ENCODE data around the gene GDF10. TPM values are rescaled to one million over a fixed set of nuclear protein-coding genes. Genes with fewer than 3 reads are reported as not detected.

The GDF10 gene
- total and polyA plus RNA-seq, 2 of the 13 experiments (the other 11 are each of a cell fraction or from before 2014, with no cell fraction given): 0.03 TPM; not detected in 1

DNA sequence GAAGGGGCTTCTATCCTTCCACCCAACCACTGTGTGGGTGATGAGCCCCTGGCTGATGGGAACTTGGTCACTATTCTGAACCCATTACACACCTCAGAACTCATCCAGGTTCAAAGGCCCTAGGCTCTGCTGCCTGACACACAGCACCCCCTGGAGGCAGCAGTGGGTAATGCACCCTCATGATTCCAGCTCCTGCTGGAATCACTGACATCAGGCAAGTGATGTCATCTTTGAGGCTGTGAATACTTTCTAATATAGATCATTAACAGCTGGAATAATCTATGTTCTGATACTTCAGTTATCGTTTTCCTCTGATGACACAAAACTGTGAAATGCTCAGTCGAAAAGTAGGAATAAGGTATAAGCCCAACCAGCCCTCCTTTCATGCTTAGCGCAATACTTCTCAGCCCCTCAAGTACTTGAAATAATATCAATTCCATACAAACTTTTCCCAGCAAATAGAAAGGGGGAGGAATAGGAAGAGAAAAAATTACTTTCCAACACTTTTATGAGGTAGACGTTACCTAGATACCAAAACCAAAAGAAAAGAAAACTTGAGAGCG lies 40.7 kb downstream of the GDF10 start:
- DNase-seq (ENCODE audit: low spot score): peak; percentile 47
- Histone ChIP-seq H3K4me3 (replicated peaks in 1 of 3; ENCODE audit: insufficient read depth in 1 of 3, low read depth in 2 of 3, low read length in 3 of 3) (no peak overlapping the region), H3K4me1 (ENCODE audit: insufficient read depth, low read length) (no peaks in the 10 kb centered on the region), H3K4me2 (ENCODE audit: low read depth, low read length) (no peak overlapping the region), H3K9me3 (ENCODE audit: low read length) (no peaks in the 10 kb centered on the region), H3K79me2 (ENCODE audit: insufficient read depth, low read length) (no peaks in the 10 kb centered on the region), H3K27ac (ENCODE audit: extremely low read length, insufficient read depth, low read length) (no peak overlapping the region), H3K9ac (ENCODE audit: insufficient read depth, low read depth, low read length) (no peak overlapping the region), H3K36me3 (replicated peaks in 1 of 2; ENCODE audit: control insufficient read depth in 1 of 2, insufficient read depth in 2 of 2, low read length in 2 of 2) (no peaks in the 10 kb centered on the region), H4K20me1 (ENCODE audit: insufficient read depth, low read length) (no peaks in the 10 kb centered on the region), H2AFZ (ENCODE audit: low read length) (no peak overlapping the region), H3K27me3 (ENCODE audit: control insufficient read depth in 1 of 2, insufficient read depth in 2 of 2, low read length in 2 of 2) (peaks cover 0 to 10% of the 10 kb centered on the region in 2 experiments; a peak in 1 of 5 replicates)
- POLR2A ChIA-PET: no interaction called here
- no peak for FAIRE-seq
- CTCF ChIA-PET (ENCODE audit: low intra/inter-chr PET ratio, low total read pairs): interaction anchor here (1.4 to 2.3 kb wide), 2 partner anchors 293 to 316 kb away, joined by 4 to 9 read pairs; no protein-coding TSS in a partner anchor
- intact Hi-C loops (cut with micrococcal nuclease; ENCODE audit: unreplicated experiment) (no loop called here), in situ Hi-C loops (cut with HindIII; ENCODE audit: extremely low pct_ligation_motif_present, low pct_unique_long_range_greater_than_20kb) (no loop called here)
- 43% methylated on average over 5 of the region's 5 CpGs for WGBS (ENCODE audit: low lambda C conversion rate)
- ATAC-seq: peak; percentile 87
- no TSS peak for BruUV-seq (replicated peaks)
- TF ChIP-seq DR1 (CRISPR knock-in tag; IDR thresholded peaks at IDR 0.05): no peak
- TF ChIP-seq ZNF577 (CRISPR knock-in tag; IDR thresholded peaks at IDR 0.05; ENCODE audit: borderline replicate concordance, low read depth): no peak
- TF ChIP-seq ETV5 (CRISPR knock-in tag; IDR thresholded peaks at IDR 0.05; ENCODE audit: borderline replicate concordance): no peak
- TF ChIP-seq BHLHE40 (IDR thresholded peaks at IDR 0.05; ENCODE audit: low read length): no peak
- no peak for TF ChIP-seq TOPORS (CRISPR knock-in tag; IDR thresholded peaks at IDR 0.05)
- TF ChIP-seq, protein P1, sequence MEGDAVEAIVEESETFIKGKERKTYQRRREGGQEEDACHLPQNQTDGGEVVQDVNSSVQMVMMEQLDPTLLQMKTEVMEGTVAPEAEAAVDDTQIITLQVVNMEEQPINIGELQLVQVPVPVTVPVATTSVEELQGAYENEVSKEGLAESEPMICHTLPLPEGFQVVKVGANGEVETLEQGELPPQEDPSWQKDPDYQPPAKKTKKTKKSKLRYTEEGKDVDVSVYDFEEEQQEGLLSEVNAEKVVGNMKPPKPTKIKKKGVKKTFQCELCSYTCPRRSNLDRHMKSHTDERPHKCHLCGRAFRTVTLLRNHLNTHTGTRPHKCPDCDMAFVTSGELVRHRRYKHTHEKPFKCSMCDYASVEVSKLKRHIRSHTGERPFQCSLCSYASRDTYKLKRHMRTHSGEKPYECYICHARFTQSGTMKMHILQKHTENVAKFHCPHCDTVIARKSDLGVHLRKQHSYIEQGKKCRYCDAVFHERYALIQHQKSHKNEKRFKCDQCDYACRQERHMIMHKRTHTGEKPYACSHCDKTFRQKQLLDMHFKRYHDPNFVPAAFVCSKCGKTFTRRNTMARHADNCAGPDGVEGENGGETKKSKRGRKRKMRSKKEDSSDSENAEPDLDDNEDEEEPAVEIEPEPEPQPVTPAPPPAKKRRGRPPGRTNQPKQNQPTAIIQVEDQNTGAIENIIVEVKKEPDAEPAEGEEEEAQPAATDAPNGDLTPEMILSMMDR (CRISPR knock-in tag; IDR thresholded peaks at IDR 0.05): peak; percentile 86
- no peak for TF ChIP-seq PCBP2 (optimal IDR thresholded peaks at IDR 0.05; ENCODE audit: low read depth, low read length, poor library complexity, severe bottlenecking)
- TF ChIP-seq TMF1 (CRISPR knock-in tag; IDR thresholded peaks at IDR 0.05; ENCODE audit: low read depth): no peak
- TF ChIP-seq HDAC2 (CRISPR knock-in tag; IDR thresholded peaks at IDR 0.05): no peak
- peak; percentile 53; the same call in 1 of the 2 replicates for TF ChIP-seq CREB1 (IDR thresholded peaks at IDR 0.05)
- TF ChIP-seq CREB1 (CRISPR knock-in tag; IDR thresholded peaks at IDR 0.05): no peak
- no peak for TF ChIP-seq AGO1 (IDR thresholded peaks at IDR 0.05; ENCODE audit: low read depth, low read length, poor library complexity, severe bottlenecking)
- no peak for TF ChIP-seq NFIC (IDR thresholded peaks at IDR 0.05; ENCODE audit: low read length)
- no peak for TF ChIP-seq DMAP1 (CRISPR knock-in tag; IDR thresholded peaks at IDR 0.05)
- TF ChIP-seq, protein P2, sequence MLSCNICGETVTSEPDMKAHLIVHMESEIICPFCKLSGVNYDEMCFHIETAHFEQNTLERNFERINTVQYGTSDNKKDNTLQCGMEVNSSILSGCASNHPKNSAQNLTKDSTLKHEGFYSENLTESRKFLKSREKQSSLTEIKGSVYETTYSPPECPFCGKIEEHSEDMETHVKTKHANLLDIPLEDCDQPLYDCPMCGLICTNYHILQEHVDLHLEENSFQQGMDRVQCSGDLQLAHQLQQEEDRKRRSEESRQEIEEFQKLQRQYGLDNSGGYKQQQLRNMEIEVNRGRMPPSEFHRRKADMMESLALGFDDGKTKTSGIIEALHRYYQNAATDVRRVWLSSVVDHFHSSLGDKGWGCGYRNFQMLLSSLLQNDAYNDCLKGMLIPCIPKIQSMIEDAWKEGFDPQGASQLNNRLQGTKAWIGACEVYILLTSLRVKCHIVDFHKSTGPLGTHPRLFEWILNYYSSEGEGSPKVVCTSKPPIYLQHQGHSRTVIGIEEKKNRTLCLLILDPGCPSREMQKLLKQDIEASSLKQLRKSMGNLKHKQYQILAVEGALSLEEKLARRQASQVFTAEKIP (CRISPR knock-in tag; IDR thresholded peaks at IDR 0.05; ENCODE audit: borderline replicate concordance): no peak
- peak; percentile 46 for TF ChIP-seq RAD21 (CRISPR knock-in tag; IDR thresholded peaks at IDR 0.05)
- TF ChIP-seq ZSCAN25 (CRISPR knock-in tag; IDR thresholded peaks at IDR 0.05): no peak
- no peak for TF ChIP-seq MTF2 (CRISPR knock-in tag; IDR thresholded peaks at IDR 0.05; ENCODE audit: borderline replicate concordance)
- no peak for TF ChIP-seq ZSCAN21 (CRISPR knock-in tag; IDR thresholded peaks at IDR 0.05; ENCODE audit: borderline replicate concordance)
- no peak for TF ChIP-seq PITX1 (CRISPR knock-in tag; IDR thresholded peaks at IDR 0.05)
- TF ChIP-seq, protein P3, sequence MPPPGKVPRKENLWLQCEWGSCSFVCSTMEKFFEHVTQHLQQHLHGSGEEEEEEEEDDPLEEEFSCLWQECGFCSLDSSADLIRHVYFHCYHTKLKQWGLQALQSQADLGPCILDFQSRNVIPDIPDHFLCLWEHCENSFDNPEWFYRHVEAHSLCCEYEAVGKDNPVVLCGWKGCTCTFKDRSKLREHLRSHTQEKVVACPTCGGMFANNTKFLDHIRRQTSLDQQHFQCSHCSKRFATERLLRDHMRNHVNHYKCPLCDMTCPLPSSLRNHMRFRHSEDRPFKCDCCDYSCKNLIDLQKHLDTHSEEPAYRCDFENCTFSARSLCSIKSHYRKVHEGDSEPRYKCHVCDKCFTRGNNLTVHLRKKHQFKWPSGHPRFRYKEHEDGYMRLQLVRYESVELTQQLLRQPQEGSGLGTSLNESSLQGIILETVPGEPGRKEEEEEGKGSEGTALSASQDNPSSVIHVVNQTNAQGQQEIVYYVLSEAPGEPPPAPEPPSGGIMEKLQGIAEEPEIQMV (CRISPR knock-in tag; IDR thresholded peaks at IDR 0.05; ENCODE audit: low read depth): no peak
- TF ChIP-seq ZNF558 (CRISPR knock-in tag; IDR thresholded peaks at IDR 0.05; ENCODE audit: borderline replicate concordance): no peak
- TF ChIP-seq STAT5B (CRISPR knock-in tag; IDR thresholded peaks at IDR 0.05): no peak

All from HepG2 (cell line).